ENCODE measurements around the gene MTHFD2. TPM values are rescaled to one million over a fixed set of nuclear protein-coding genes. Genes with fewer than 3 reads are reported as not detected.

MTHFD2 gene
- total RNA-seq (10 to 100 TPM in 2 of 4 donors, 1 to 10 TPM in 2; 6.7 to 18.0 (median 9.5) TPM), polyA plus RNA-seq (8.7 TPM)
- long read RNA-seq, donor 1, full-length matches to known transcripts: 18 of 23 reads
- long read RNA-seq, donor 1, partial matches to known transcripts: 1 of 23 reads
- long read RNA-seq, donor 1, other reads (novel, unspliced or antisense): 4 of 23 reads
- long read RNA-seq, donor 2, full-length matches to known transcripts: 7 of 10 reads
- long read RNA-seq, donor 2, partial matches to known transcripts: 0 of 10 reads
- long read RNA-seq, donor 2, other reads (novel, unspliced or antisense): 3 of 10 reads
- long read RNA-seq, donor 3, full-length matches to known transcripts: 143 of 184 reads
- long read RNA-seq, donor 3, partial matches to known transcripts: 4 of 184 reads
- long read RNA-seq, donor 3, other reads (novel, unspliced or antisense): 37 of 184 reads
- long read RNA-seq, donor 4, full-length matches to known transcripts: 9 of 14 reads
- long read RNA-seq, donor 4, partial matches to known transcripts: 2 of 14 reads
- long read RNA-seq, donor 4, other reads (novel, unspliced or antisense): 3 of 14 reads

- no peaks in the 10 kb centered on the region for H3K9me3 ChIP-seq (ENCODE audit: control insufficient read depth, low read length)
- H3K4me3 ChIP-seq (ENCODE audit: low read length): peak within 1 kb of the TSS; percentile 32
- DNase-seq: peak; percentile 93 to 97 (median 95)
- H3K27ac ChIP-seq (ENCODE audit: low read length): peak within 1 kb of the TSS; percentile 25
- WGBS: under 1% methylated on average over 96 of the region's 96 CpGs
- intact Hi-C loops (cut with DNase I): no loop called here
- peak; percentile 97 to 99 for ATAC-seq
- H3K27me3 ChIP-seq (ENCODE audit: control insufficient read depth, insufficient read depth): no peaks in the 10 kb centered on the region
- no peaks in the 10 kb centered on the region for H3K4me1 ChIP-seq (ENCODE audit: control insufficient read depth, insufficient read depth, low read length)
Observed at GRCh38 chr2:74198461-74199274, at the start of gene MTHFD2. TSS of gene MTHFD2 (plus strand) at chr2:74198615. CDS start at chr2:74198642, 27 bp downstream.

DNA sequence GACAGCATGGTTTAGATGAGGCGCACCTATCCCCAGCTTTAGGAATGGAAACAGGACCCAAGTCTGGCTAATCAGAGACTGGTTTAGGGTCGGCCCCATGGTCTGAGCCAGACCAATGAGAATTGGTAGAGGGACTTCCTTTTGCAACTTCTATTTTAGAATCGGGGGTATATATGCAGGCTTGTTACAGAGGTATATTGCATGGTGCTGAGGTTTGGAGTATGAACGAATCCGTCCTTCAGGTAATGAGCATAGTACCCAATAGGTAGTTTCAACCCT, 49.2 kb upstream of the MTHFD2 start:
- intact Hi-C loops (cut with DNase I): no loop called here
- WGBS: 89% methylated on average over 5 of the region's 5 CpGs
- peaks cover 12% of the 10 kb centered on the region for H3K4me1 ChIP-seq (ENCODE audit: control insufficient read depth, insufficient read depth, low read length)
- no peaks in the 10 kb centered on the region for H3K27me3 ChIP-seq (ENCODE audit: control insufficient read depth, insufficient read depth)
- DNase-seq (no peak), ATAC-seq (no peak)
- no peak overlapping the region for H3K4me3 ChIP-seq (ENCODE audit: low read length)
- H3K27ac ChIP-seq (ENCODE audit: low read length): no peak overlapping the region
- no peaks in the 10 kb centered on the region for H3K9me3 ChIP-seq (ENCODE audit: control insufficient read depth, low read length)

DNA sequence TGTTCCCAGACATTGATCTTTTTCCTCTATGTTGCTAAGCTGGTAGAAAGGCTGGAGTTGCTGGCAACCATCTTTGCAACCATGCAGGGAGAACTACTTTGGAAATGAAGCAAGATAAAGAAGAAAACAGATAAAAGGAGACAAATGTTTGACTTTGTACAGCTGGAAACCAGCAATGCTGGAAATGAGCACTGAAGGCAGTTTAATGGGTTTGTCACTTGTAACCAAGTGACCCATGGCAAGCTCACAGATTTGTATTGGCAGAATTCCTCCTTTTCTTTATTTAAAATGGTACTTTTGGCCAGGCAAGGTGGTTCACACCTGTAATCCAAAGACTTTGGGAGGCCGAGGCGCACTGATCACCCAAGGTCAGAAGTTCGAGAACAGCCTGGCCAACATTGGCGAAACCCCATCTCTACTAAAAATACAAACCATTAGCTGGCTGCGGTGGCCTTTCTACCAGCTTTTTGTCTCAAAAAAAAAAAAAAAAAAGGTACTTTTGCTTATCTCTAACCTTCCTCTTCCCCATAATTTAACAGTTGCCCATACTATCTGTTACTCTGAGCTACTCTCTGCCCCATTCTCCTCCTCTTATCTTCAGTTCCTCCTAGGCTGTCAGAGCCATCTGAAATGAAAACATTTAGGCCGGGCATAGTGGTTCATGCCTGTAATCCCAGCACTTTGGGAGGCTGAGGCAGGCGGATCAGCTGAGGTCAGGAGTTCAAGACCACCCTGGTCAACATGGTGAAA, 48.7 kb upstream of the MTHFD2 start:
- peaks cover 12% of the 10 kb centered on the region for H3K4me1 ChIP-seq (ENCODE audit: control insufficient read depth, insufficient read depth, low read length)
- H3K9me3 ChIP-seq (ENCODE audit: control insufficient read depth, low read length): no peaks in the 10 kb centered on the region
- no peak overlapping the region for H3K27ac ChIP-seq (ENCODE audit: low read length)
- intact Hi-C loops (cut with DNase I): no loop called here
- H3K4me3 ChIP-seq (ENCODE audit: low read length): no peak overlapping the region
- 94% methylated on average over 7 of the region's 7 CpGs for WGBS
- H3K27me3 ChIP-seq (ENCODE audit: control insufficient read depth, insufficient read depth): no peaks in the 10 kb centered on the region
- DNase-seq: no peak
- no peak for ATAC-seq

GRCh38 chr2:74152954-74153353, 45.5 kb upstream of the MTHFD2 start:
- no peaks in the 10 kb centered on the region for H3K27me3 ChIP-seq (ENCODE audit: control insufficient read depth, insufficient read depth)
- peaks cover 6% of the 10 kb centered on the region for H3K4me1 ChIP-seq (ENCODE audit: control insufficient read depth, insufficient read depth, low read length)
- no peak for ATAC-seq
- intact Hi-C loops (cut with DNase I): no loop called here
- H3K4me3 ChIP-seq (ENCODE audit: low read length): no peak overlapping the region
- no peaks in the 10 kb centered on the region for H3K9me3 ChIP-seq (ENCODE audit: control insufficient read depth, low read length)
- no peak overlapping the region for H3K27ac ChIP-seq (ENCODE audit: low read length)
- DNase-seq: no peak
- WGBS: 93% methylated on average over 2 of the region's 2 CpGs

DNA sequence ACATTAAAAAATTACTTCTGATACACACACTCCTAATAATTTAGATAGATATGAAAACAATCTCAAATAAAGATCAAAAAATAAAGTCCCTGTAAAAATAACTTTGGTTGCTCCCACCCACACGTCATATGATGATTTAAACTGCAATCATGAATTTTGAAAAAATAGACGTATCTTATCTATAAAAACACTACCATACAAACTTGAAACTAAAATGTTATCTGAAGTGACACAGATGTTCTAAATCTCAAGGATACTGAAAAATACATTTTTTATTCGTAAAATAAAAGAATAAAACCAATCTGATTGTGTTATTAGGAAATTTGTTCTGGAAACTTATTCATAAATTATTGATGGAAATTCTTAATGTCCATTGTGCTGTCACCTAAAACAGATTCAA, 42.6 kb upstream of the MTHFD2 start:
- DNase-seq: no peak
- no peaks in the 10 kb centered on the region for H3K9me3 ChIP-seq (ENCODE audit: control insufficient read depth, low read length)
- intact Hi-C loops (cut with DNase I): no loop called here
- no peak for ATAC-seq
- H3K4me1 ChIP-seq (ENCODE audit: control insufficient read depth, insufficient read depth, low read length): no peaks in the 10 kb centered on the region
- no peak overlapping the region for H3K27ac ChIP-seq (ENCODE audit: low read length)
- 72% methylated on average over 3 of the region's 3 CpGs for WGBS
- no peaks in the 10 kb centered on the region for H3K27me3 ChIP-seq (ENCODE audit: control insufficient read depth, insufficient read depth)
- no peak overlapping the region for H3K4me3 ChIP-seq (ENCODE audit: low read length)

DNA sequence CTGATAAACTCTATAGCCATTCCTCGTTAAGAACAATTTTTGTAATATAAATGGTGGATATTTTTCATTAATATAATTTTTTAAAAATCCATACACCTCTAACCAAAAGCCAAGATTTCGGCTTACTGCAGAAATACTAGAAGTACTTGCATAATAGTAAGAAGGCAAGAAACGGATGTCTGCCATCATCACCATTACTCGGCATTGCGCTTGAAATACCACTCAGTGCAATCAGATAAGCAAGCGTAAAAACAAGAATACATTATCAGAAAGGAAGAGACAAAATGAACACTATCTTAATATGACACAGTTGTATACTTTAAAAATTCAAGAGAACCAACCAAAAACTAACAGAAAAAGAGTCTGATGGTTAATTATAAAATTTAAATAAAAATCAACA, 35.5 kb upstream of the MTHFD2 start:
- DNase-seq: no peak
- no peak for ATAC-seq
- Histone ChIP-seq H3K4me1 (ENCODE audit: control insufficient read depth, insufficient read depth, low read length) (no peaks in the 10 kb centered on the region), H3K27ac (ENCODE audit: low read length) (no peak overlapping the region), H3K27me3 (ENCODE audit: control insufficient read depth, insufficient read depth) (no peaks in the 10 kb centered on the region), H3K4me3 (ENCODE audit: low read length) (no peak overlapping the region), H3K9me3 (ENCODE audit: control insufficient read depth, low read length) (no peaks in the 10 kb centered on the region)
- intact Hi-C loops (cut with DNase I): no loop called here
- WGBS: 87% methylated on average over 6 of the region's 6 CpGs

DNA sequence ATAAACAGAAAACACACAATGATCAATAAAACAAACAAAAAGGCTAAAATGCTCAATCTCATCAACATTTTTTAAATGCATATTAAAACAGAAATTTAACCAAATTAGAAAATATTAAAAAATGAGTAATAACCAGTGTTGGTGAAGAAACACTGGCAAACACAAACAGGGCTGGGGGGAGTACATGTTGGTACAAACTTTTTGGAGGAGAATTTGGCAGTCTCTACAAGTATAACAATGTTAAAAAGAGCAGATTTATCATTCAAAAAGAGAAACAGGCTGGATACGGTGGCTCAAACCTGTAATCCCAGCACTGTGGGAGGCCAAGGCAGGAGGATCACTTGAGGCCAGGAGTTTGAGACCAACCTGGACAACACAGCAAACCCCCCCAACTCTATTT, 33.7 kb upstream of the MTHFD2 start:
- no peak overlapping the region for H3K4me3 ChIP-seq (ENCODE audit: low read length)
- no peak for DNase-seq
- intact Hi-C loops (cut with DNase I): no loop called here
- no peaks in the 10 kb centered on the region for H3K27me3 ChIP-seq (ENCODE audit: control insufficient read depth, insufficient read depth)
- H3K4me1 ChIP-seq (ENCODE audit: control insufficient read depth, insufficient read depth, low read length): no peaks in the 10 kb centered on the region
- no peak for ATAC-seq
- no peak overlapping the region for H3K27ac ChIP-seq (ENCODE audit: low read length)
- WGBS: 96% methylated on average over 1 of the region's 1 CpG
- H3K9me3 ChIP-seq (ENCODE audit: control insufficient read depth, low read length): no peaks in the 10 kb centered on the region

GRCh38 chr2:74168739-74169138, 29.7 kb upstream of the MTHFD2 start:
- ATAC-seq (no peak), DNase-seq (no peak)
- Histone ChIP-seq H3K27me3 (ENCODE audit: control insufficient read depth, insufficient read depth) (no peaks in the 10 kb centered on the region), H3K27ac (ENCODE audit: low read length) (no peak overlapping the region), H3K4me1 (ENCODE audit: control insufficient read depth, insufficient read depth, low read length) (no peaks in the 10 kb centered on the region), H3K4me3 (ENCODE audit: low read length) (no peak overlapping the region), H3K9me3 (ENCODE audit: control insufficient read depth, low read length) (no peaks in the 10 kb centered on the region)
- WGBS: 58% methylated on average over 2 of the region's 2 CpGs
- intact Hi-C loops (cut with DNase I): no loop called here

GRCh38 chr2:74174909-74175308, 23.5 kb upstream of the MTHFD2 start:
- WGBS: 94% methylated on average over 1 of the region's 1 CpG

DNA sequence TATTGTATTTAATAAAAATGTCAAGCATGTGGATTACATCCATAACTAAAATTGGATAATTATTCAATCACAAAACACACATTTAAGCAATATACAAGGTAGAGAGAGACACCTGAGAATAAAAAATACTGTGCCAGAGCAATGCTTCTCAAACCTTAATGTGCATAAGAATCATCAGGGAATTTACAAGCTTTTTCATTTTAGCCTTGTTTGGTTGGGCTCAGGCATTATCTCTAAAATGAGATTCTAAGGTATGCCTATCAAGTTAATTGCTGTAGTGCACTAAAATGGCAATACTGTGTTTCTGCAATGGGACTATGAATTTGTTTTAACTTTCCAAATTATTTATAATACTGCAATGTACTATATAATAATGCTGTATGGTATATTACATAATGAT, 20.7 kb upstream of the MTHFD2 start:
- intact Hi-C loops (cut with DNase I): no loop called here
- no peaks in the 10 kb centered on the region for H3K27me3 ChIP-seq (ENCODE audit: control insufficient read depth, insufficient read depth)
- H3K4me3 ChIP-seq (ENCODE audit: low read length): peak overlapping the region; percentile 93
- no peak for DNase-seq
- H3K27ac ChIP-seq (ENCODE audit: low read length): no peak overlapping the region
- no peaks in the 10 kb centered on the region for H3K9me3 ChIP-seq (ENCODE audit: control insufficient read depth, low read length)
- ATAC-seq: no peak
- H3K4me1 ChIP-seq (ENCODE audit: control insufficient read depth, insufficient read depth, low read length): peaks cover 4% of the 10 kb centered on the region

More at GRCh38 chr2:74174909-74175308, 23.5 kb upstream of the MTHFD2 start:
- DNase-seq: no peak
- no peak for ATAC-seq
- Histone ChIP-seq H3K9me3 (ENCODE audit: control insufficient read depth, low read length) (no peaks in the 10 kb centered on the region), H3K4me3 (ENCODE audit: low read length) (no peak overlapping the region), H3K4me1 (ENCODE audit: control insufficient read depth, insufficient read depth, low read length) (peaks cover 4% of the 10 kb centered on the region), H3K27ac (ENCODE audit: low read length) (no peak overlapping the region), H3K27me3 (ENCODE audit: control insufficient read depth, insufficient read depth) (no peaks in the 10 kb centered on the region)
- intact Hi-C loops (cut with DNase I): no loop called here
